Stomach smooth muscle (tissue), 2 donors: ENCODE data around the gene C17orf107.

Source experiments
- H3K27ac ChIP-seq: one replicate; pipeline ENCODE4 v1.7.0; 2013; ENCODE audit warnings: mild to moderate bottlenecking, low read length, inconsistent platforms
- H3K27me3 ChIP-seq, 2 donors: one replicate each; pipeline ENCODE4 v1.7.0; 2013; ENCODE audit warnings: low read length in 2 of 2; ENCODE audit not compliant: insufficient read depth in 2 of 2, control insufficient read depth in 1 of 2
- H3K36me3 ChIP-seq, 2 donors: one replicate each; pipeline ENCODE4 v1.7.0; 2013; ENCODE audit warnings: low read length in 2 of 2; ENCODE audit not compliant: control insufficient read depth in 2 of 2, insufficient read depth in 2 of 2
- H3K4me1 ChIP-seq: one replicate; pipeline ENCODE4 v1.7.0; 2013; ENCODE audit warnings: low read length; ENCODE audit not compliant: control insufficient read depth, insufficient read depth
- H3K4me3 ChIP-seq, 2 donors: one replicate each; pipeline ENCODE4 v1.7.0; 2013; ENCODE audit warnings: low read length in 2 of 2
- H3K9ac ChIP-seq, 2 donors: one replicate each; pipeline ENCODE4 v1.7.0; 2013; ENCODE audit warnings: low read length in 2 of 2, mild to moderate bottlenecking in 1 of 2
- H3K9me3 ChIP-seq, 2 donors: one replicate each; pipeline ENCODE4 v1.7.0; 2013; ENCODE audit warnings: low read length in 2 of 2; ENCODE audit not compliant: control insufficient read depth in 2 of 2
- donor health status: healthy.
- donor health status: Pancreatic carcinoma.

C17orf107 gene

GRCh38 chr17:4893272-4893671 is 6.1 kb upstream of the C17orf107 start:
- no peak overlapping the region for H3K27ac ChIP-seq
- no peaks in the 10 kb centered on the region for H3K27me3 ChIP-seq
- H3K4me3 ChIP-seq = no peak overlapping the region
- H3K9ac ChIP-seq = no peak overlapping the region
- peaks cover 48 to 51% of the 10 kb centered on the region in 2 donors for H3K36me3 ChIP-seq
- H3K9me3 ChIP-seq = no peaks in the 10 kb centered on the region
- H3K4me1 ChIP-seq = no peaks in the 10 kb centered on the region

GRCh38 chr17:4893721-4894560 is 5.4 kb upstream of the C17orf107 start:
- Histone ChIP-seq H3K27me3 (peaks cover 5% of the 10 kb centered on the region in 2 donors), H3K9ac (no peak overlapping the region), H3K27ac (no peak overlapping the region), H3K4me3 (no peak overlapping the region), H3K4me1 (peaks cover 6% of the 10 kb centered on the region), H3K36me3 (peaks cover 48 to 51% of the 10 kb centered on the region in 2 donors), H3K9me3 (no peaks in the 10 kb centered on the region)

- no peak overlapping the region for H3K27ac ChIP-seq
- H3K9me3 ChIP-seq = no peaks in the 10 kb centered on the region
- H3K9ac ChIP-seq = no peak overlapping the region
- peaks cover 12 to 17% of the 10 kb centered on the region in 2 donors for H3K27me3 ChIP-seq
- H3K36me3 ChIP-seq = peaks cover 48 to 51% of the 10 kb centered on the region in 2 donors
- no peak overlapping the region for H3K4me3 ChIP-seq
- peaks cover 18% of the 10 kb centered on the region for H3K4me1 ChIP-seq
These were observed 4.2 kb upstream of the C17orf107 start for GRCh38 chr17:4895121-4895520.

DNA sequence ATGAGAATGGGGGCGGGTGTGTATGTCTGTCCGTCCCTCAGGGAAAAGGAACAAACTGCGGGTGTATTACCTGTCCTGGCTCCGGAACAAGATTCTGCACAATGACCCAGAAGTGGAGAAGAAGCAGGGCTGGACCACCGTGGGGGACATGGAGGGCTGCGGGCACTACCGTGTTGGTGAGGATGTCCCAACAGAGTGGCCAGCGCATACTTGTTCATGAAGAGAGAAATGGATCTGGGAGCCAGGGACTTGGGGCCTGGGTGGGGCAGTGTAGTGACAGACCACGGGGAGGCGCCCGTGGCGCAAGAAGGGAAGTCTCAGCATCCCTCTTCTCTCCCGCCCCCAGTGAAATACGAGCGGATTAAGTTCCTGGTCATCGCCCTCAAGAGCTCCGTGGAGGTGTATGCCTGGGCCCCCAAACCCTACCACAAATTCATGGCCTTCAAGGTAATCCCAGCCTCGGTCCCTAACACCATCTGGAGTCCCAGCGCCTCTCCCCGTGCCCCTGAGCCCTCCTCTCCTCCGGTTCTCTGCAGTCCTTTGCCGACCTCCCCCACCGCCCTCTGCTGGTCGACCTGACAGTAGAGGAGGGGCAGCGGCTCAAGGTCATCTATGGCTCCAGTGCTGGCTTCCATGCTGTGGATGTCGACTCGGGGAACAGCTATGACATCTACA is 3.5 kb upstream of the C17orf107 start:
- peaks cover 41 to 45% of the 10 kb centered on the region in 2 donors for H3K36me3 ChIP-seq

DNA sequence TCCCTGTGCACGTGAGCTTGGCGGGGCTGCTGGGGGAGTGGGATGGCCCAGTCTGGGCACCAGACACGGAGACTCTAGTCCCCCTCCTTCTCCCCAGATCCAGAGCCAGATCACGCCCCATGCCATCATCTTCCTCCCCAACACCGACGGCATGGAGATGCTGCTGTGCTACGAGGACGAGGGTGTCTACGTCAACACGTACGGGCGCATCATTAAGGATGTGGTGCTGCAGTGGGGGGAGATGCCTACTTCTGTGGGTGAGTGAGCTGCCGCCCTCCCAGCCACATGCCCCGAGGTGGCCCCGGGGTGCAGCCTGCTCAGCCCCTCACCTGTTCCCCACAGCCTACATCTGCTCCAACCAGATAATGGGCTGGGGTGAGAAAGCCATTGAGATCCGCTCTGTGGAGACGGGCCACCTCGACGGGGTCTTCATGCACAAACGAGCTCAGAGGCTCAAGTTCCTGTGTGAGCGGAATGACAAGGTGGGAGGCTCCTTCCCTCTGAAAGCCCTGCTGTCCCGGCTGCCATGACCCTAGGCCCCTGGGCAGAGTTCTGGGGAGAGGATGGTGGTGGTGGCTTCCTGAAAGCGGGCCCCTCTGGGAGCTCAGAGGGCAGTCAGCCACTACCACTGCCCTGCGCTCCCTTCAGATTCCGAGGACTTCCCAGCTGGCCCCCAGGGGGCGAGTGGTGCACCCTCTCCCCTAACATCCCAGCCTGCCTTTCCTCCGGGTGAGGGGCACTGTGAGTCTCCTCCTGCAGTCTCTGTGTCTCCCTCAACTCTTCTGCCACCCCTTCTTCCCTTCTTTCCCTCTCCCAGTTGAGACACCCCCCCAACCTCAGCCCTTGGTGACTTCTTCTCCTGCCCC is 2.8 kb upstream of the C17orf107 start:
- H3K4me1 ChIP-seq = peaks cover 24% of the 10 kb centered on the region
- no peaks in the 10 kb centered on the region for H3K9me3 ChIP-seq
- H3K4me3 ChIP-seq = no peak overlapping the region
- no peak overlapping the region for H3K9ac ChIP-seq
- peaks cover 21 to 31% of the 10 kb centered on the region in 2 donors for H3K27me3 ChIP-seq
- H3K27ac ChIP-seq = no peak overlapping the region
- peaks cover 36 to 37% of the 10 kb centered on the region in 2 donors for H3K36me3 ChIP-seq

More for the DNA sequence above, 3.5 kb upstream of the C17orf107 start:
- Histone ChIP-seq H3K4me3 (no peak overlapping the region), H3K9ac (no peak overlapping the region), H3K4me1 (peaks cover 21% of the 10 kb centered on the region), H3K9me3 (no peaks in the 10 kb centered on the region), H3K27ac (no peak overlapping the region), H3K27me3 (peaks cover 19 to 24% of the 10 kb centered on the region in 2 donors)

DNA sequence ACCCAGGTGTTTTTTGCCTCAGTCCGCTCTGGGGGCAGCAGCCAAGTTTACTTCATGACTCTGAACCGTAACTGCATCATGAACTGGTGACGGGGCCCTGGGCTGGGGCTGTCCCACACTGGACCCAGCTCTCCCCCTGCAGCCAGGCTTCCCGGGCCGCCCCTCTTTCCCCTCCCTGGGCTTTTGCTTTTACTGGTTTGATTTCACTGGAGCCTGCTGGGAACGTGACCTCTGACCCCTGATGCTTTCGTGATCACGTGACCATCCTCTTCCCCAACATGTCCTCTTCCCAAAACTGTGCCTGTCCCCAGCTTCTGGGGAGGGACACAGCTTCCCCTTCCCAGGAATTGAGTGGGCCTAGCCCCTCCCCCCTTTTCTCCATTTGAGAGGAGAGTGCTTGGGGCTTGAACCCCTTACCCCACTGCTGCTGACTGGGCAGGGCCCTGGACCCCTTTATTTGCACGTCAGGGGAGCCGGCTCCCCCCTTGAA is 2.1 kb upstream of the C17orf107 start:
- peaks cover 23 to 31% of the 10 kb centered on the region in 2 donors for H3K27me3 ChIP-seq

GRCh38 chr17:4897785-4898184 is 1.6 kb upstream of the C17orf107 start:
- Histone ChIP-seq H3K36me3 (peaks cover 28 to 35% of the 10 kb centered on the region in 2 donors), H3K4me1 (peaks cover 28% of the 10 kb centered on the region), H3K27me3 (peaks cover 23 to 31% of the 10 kb centered on the region in 2 donors), H3K4me3 (no peak overlapping the region), H3K9ac (no peak overlapping the region), H3K27ac (no peak overlapping the region), H3K9me3 (no peaks in the 10 kb centered on the region)

More for the DNA sequence above, 2.1 kb upstream of the C17orf107 start:
- H3K36me3 ChIP-seq = peaks cover 31 to 35% of the 10 kb centered on the region in 2 donors
- H3K27ac ChIP-seq = no peak overlapping the region
- no peak overlapping the region for H3K4me3 ChIP-seq
- no peak overlapping the region for H3K9ac ChIP-seq
- peaks cover 28% of the 10 kb centered on the region for H3K4me1 ChIP-seq
- H3K9me3 ChIP-seq = no peaks in the 10 kb centered on the region

DNA sequence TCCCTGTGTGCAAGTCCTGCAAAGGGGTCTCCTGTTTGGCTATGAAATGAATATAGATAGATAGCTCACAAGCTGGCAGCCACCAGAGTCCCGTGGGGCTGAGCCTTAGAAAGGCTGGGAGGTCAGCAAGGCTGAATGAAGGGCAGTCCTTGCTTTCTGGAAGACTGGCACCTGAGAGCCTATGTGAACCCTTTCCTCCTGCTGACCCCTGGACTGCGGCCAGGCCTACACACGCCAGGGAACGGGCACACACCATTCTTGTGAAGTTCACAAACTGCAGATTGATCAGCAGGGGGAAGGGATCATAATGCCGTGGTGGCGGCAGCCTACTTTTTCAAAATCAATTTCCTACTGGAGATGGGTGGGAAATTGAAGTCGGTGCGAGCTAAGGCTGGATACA is 985 bp upstream of the C17orf107 start:
- Histone ChIP-seq H3K27ac (no peak overlapping the region), H3K4me1 (peaks cover 28% of the 10 kb centered on the region), H3K4me3 (no peak overlapping the region), H3K9ac (no peak overlapping the region), H3K9me3 (no peaks in the 10 kb centered on the region), H3K27me3 (peaks cover 24 to 37% of the 10 kb centered on the region in 2 donors), H3K36me3 (peaks cover 25 to 35% of the 10 kb centered on the region in 2 donors)

GRCh38 chr17:4898927-4899326 is 409 bp upstream of the C17orf107 start:
- Histone ChIP-seq H3K36me3 (peaks cover 24 to 30% of the 10 kb centered on the region in 2 donors), H3K4me1 (peaks cover 28% of the 10 kb centered on the region), H3K27ac (no peak overlapping the region), H3K9ac (no peak overlapping the region), H3K9me3 (no peaks in the 10 kb centered on the region), H3K4me3 (peak overlapping the region; percentile 66 to 70), H3K27me3 (peaks cover 26 to 37% of the 10 kb centered on the region in 2 donors)
